ENCODE measurements around the gene THOC7.

Gene THOC7

GRCh38 chr3:63863150-63864007 is at the start of gene THOC7, which contains the start of gene ATXN7:
TSS of gene THOC7 (minus strand) at chr3:63863805. CDS start at chr3:63863790, 15 bp downstream.
TSS of gene ATXN7 (plus strand) at chr3:63863867. CDS start at chr3:63912599, 48,732 bp downstream.
- in situ Hi-C loops (cut with HindIII; ENCODE audit: low sequenced_read_pairs) = no loop called here

GRCh38 chr3:63912768-63913588 is 49.4 kb upstream of the THOC7 start:
- in situ Hi-C loops (cut with HindIII; ENCODE audit: low sequenced_read_pairs) = loop anchor here (5.0 kb wide), 1 partner anchor 39 kb away; no protein-coding TSS in a partner anchor

- in situ Hi-C loops (cut with HindIII; ENCODE audit: low sequenced_read_pairs) = loop anchor here (5.0 kb wide), 1 partner anchor 40 kb away; no protein-coding TSS in a partner anchor
Measured at GRCh38 chr3:63911873-63912767, 48.5 kb upstream of the THOC7 start, which contains the start of gene SCAANT1. TSS of gene SCAANT1 (minus strand) at chr3:63912383.

GRCh38 chr3:63911509-63911872 is 47.9 kb upstream of the THOC7 start:
- in situ Hi-C loops (cut with HindIII; ENCODE audit: low sequenced_read_pairs) = loop anchor here (5.0 kb wide), 1 partner anchor 41 kb away; no protein-coding TSS in a partner anchor

- in situ Hi-C loops (cut with HindIII; ENCODE audit: low sequenced_read_pairs) = loop anchor here (5.0 kb wide), 1 partner anchor 41 kb away; no protein-coding TSS in a partner anchor
Measured at GRCh38 chr3:63910891-63911290, 47.3 kb upstream of the THOC7 start.

- in situ Hi-C loops (cut with HindIII; ENCODE audit: low sequenced_read_pairs) = loop anchor here (5.0 kb wide), 1 partner anchor 42 kb away; no protein-coding TSS in a partner anchor
Measured at GRCh38 chr3:63910001-63910400, 46.4 kb upstream of the THOC7 start.

- in situ Hi-C loops (cut with HindIII; ENCODE audit: low sequenced_read_pairs) = no loop called here
Measured at GRCh38 chr3:63909431-63909830, 45.8 kb upstream of the THOC7 start.

- in situ Hi-C loops (cut with HindIII; ENCODE audit: low sequenced_read_pairs) = no loop called here
Measured at GRCh38 chr3:63908776-63909175, 45.2 kb upstream of the THOC7 start.

- in situ Hi-C loops (cut with HindIII; ENCODE audit: low sequenced_read_pairs) = no loop called here
Measured at GRCh38 chr3:63908081-63908736, 44.6 kb upstream of the THOC7 start.

- in situ Hi-C loops (cut with HindIII; ENCODE audit: low sequenced_read_pairs) = no loop called here
Measured at GRCh38 chr3:63905731-63906620, 42.4 kb upstream of the THOC7 start.

- in situ Hi-C loops (cut with HindIII; ENCODE audit: low sequenced_read_pairs) = no loop called here
Measured at GRCh38 chr3:63900459-63900858, 36.9 kb upstream of the THOC7 start.

- in situ Hi-C loops (cut with HindIII; ENCODE audit: low sequenced_read_pairs) = no loop called here
Measured at GRCh38 chr3:63900010-63900409, 36.4 kb upstream of the THOC7 start.

- in situ Hi-C loops (cut with HindIII; ENCODE audit: low sequenced_read_pairs) = no loop called here
Measured at GRCh38 chr3:63896332-63897030, 32.9 kb upstream of the THOC7 start.

- in situ Hi-C loops (cut with HindIII; ENCODE audit: low sequenced_read_pairs) = no loop called here
Measured at GRCh38 chr3:63895422-63896189, 32.0 kb upstream of the THOC7 start.

- in situ Hi-C loops (cut with HindIII; ENCODE audit: low sequenced_read_pairs) = no loop called here
Measured at GRCh38 chr3:63892773-63893352, 29.3 kb upstream of the THOC7 start.

GRCh38 chr3:63891518-63891917 is 27.9 kb upstream of the THOC7 start:
- in situ Hi-C loops (cut with HindIII; ENCODE audit: low sequenced_read_pairs) = no loop called here

GRCh38 chr3:63886858-63887257 is 23.3 kb upstream of the THOC7 start:
- in situ Hi-C loops (cut with HindIII; ENCODE audit: low sequenced_read_pairs) = no loop called here
